Endothelial cell of umbilical vein (primary cell): Measurements from ENCODE around the gene G3BP1. TPM values are rescaled to one million over a fixed set of nuclear protein-coding genes. Genes with fewer than 3 reads are reported as not detected.

Experiments
- BruUV-seq: library from RNA; stranded (reverse); fragments of 400-500 nt; replicated peaks from 2 replicates; lab custom pipeline; 2021; lab: Mats Ljungman, UMichigan
- CTCF ChIA-PET: fragments of 300-600, 350-600 bp; sonication (Branson Sonifier 250); formaldehyde crosslinking; loops from one replicate; lab custom pipeline; 2021; ENCODE audit warnings: antibody characterized with exemption, inconsistent platforms; lab: Charles Lee
- POLR2A ChIA-PET: fragments of 300-600, 350-600 bp; sonication (Branson Sonifier 250); formaldehyde crosslinking; loops from one replicate; lab custom pipeline; 2021; ENCODE audit warnings: antibody characterized with exemption, inconsistent platforms; lab: Charles Lee
- DNase-seq: peaks from one replicate; pipeline ENCODE4 v3.0.0-alpha.2; 2011; ENCODE audit warnings: low read depth, low spot score
- FAIRE-seq: peaks from 2 replicates; lab custom pipeline; 2011; peaks lifted over from hg19 to GRCh38; lab: Jason Lieb, UNC
- H2AFZ ChIP-seq: 2 replicates; pipeline ENCODE4 v1.6.0; 2012; ENCODE audit warnings: low read depth, low read length, control low read depth, inconsistent platforms
- H3K27ac ChIP-seq: 2 replicates; pipeline ENCODE4 v1.5.1; 2011; ENCODE audit warnings: low read depth, mild to moderate bottlenecking, control low read depth, low read length, moderate library complexity; ENCODE audit not compliant: insufficient read depth
- H3K27me3 ChIP-seq, 2 experiments: 2 replicates each; pipeline versions ENCODE4 v1.6.0 to v1.6.1; 2011; ENCODE audit warnings: low read length in 2 of 2, mixed read lengths in 1 of 2; ENCODE audit not compliant: control insufficient read depth in 2 of 2, insufficient read depth in 2 of 2
- H3K36me3 ChIP-seq, 2 experiments: 2 replicates in 1 of 2; 3 replicates in 1 of 2; pipeline ENCODE4 v1.5.1; 2011; ENCODE audit warnings: low read length in 2 of 2, mild to moderate bottlenecking in 1 of 2, moderate library complexity in 1 of 2; ENCODE audit not compliant: control insufficient read depth in 2 of 2, insufficient read depth in 2 of 2; ENCODE audit errors: extremely low read depth in 1 of 2
- H3K4me1 ChIP-seq: 3 replicates; pipeline ENCODE4 v1.5.1; 2011; ENCODE audit warnings: mild to moderate bottlenecking, low read length; ENCODE audit not compliant: control insufficient read depth, insufficient read depth; ENCODE audit errors: extremely low read depth
- H3K4me2 ChIP-seq: 2 replicates; pipeline ENCODE4 v1.6.1; 2011; ENCODE audit warnings: low read length, control low read depth, mixed read lengths; ENCODE audit not compliant: insufficient read depth
- H3K4me3 ChIP-seq, 3 experiments: fragments of 200-600 bp in 1 of 3; sonication (generic), shearing (Covaris generic) in 1 of 3; replicated peaks in 1 of 3; 2 replicates each; pipeline ENCODE4 v1.5.1; 2011 to 2016; ENCODE audit warnings: control low read depth in 3 of 3, low read length in 3 of 3, mild to moderate bottlenecking in 2 of 3, inconsistent platforms in 1 of 3, low read depth in 1 of 3, moderate library complexity in 1 of 3; ENCODE audit not compliant: insufficient read depth in 1 of 3
- H3K79me2 ChIP-seq: 2 replicates; pipeline ENCODE4 v1.6.0; 2012; ENCODE audit warnings: low read length, inconsistent platforms; ENCODE audit not compliant: control insufficient read depth, insufficient read depth
- H3K9ac ChIP-seq: replicated peaks from 2 replicates; pipeline ENCODE3; 2011; ENCODE audit warnings: low read length, control low read depth; ENCODE audit not compliant: insufficient read depth; ENCODE audit errors: extremely low read depth
- H3K9me1 ChIP-seq: replicated peaks from 3 replicates; pipeline ENCODE4 v1.6.0; 2011; ENCODE audit warnings: mild to moderate bottlenecking, low read length; ENCODE audit not compliant: control insufficient read depth, insufficient read depth; ENCODE audit errors: extremely low read depth
- H3K9me3 ChIP-seq: replicated peaks from 2 replicates; pipeline ENCODE4 v1.5.1; 2012; ENCODE audit warnings: low read length, inconsistent platforms; ENCODE audit not compliant: control insufficient read depth, insufficient read depth
- H4K20me1 ChIP-seq: replicated peaks from 2 replicates; pipeline ENCODE3; 2011; ENCODE audit warnings: mild to moderate bottlenecking, low read length; ENCODE audit not compliant: control insufficient read depth, insufficient read depth; ENCODE audit errors: extremely low read depth
- EZH2 ChIP-seq: IDR thresholded peaks from 2 replicates; pipeline ENCODE4 v1.6.1; 2012; ENCODE audit warnings: borderline replicate concordance, low read depth, mild to moderate bottlenecking, moderate library complexity, low read length, inconsistent platforms; ENCODE audit not compliant: severe bottlenecking
- FOS ChIP-seq: IDR thresholded peaks from 2 replicates; pipeline ENCODE4 v1.6.1; 2011; ENCODE audit warnings: mild to moderate bottlenecking, low read length, moderate library complexity, borderline replicate concordance; ENCODE audit not compliant: insufficient read depth
- GATA2 ChIP-seq: IDR thresholded peaks from 2 replicates; pipeline ENCODE4 v1.7.0; 2011; ENCODE audit warnings: low read depth, mild to moderate bottlenecking, moderate library complexity, mixed read lengths, low read length; ENCODE audit not compliant: insufficient read length, insufficient read depth
- JUN ChIP-seq: IDR thresholded peaks from 2 replicates; pipeline ENCODE4 v1.6.1; 2011; ENCODE audit warnings: borderline replicate concordance, low read depth; ENCODE audit not compliant: insufficient read length, insufficient read depth
- MYC ChIP-seq: IDR thresholded peaks from one replicate; pipeline ENCODE4 v1.6.1; 2011; ENCODE audit warnings: mild to moderate bottlenecking, low read depth, low read length
- POLR2A ChIP-seq: IDR thresholded peaks from 2 replicates; pipeline ENCODE4 v1.6.1; 2012; ENCODE audit warnings: low read depth, mild to moderate bottlenecking, control low read depth, low read length
- POLR2AphosphoS5 ChIP-seq: IDR thresholded peaks from 2 replicates; pipeline ENCODE4 v1.6.1; 2012; ENCODE audit warnings: low read depth, mild to moderate bottlenecking, control low read depth, low read length, moderate library complexity; ENCODE audit not compliant: insufficient read depth
- dilution Hi-C: fragments of 300-500 bp; cut with MboI; formaldehyde crosslinking; loops from one replicate; pipeline ENCODE4 v1.15.0; 2019; ENCODE audit warnings: low sequenced_read_pairs; ENCODE audit not compliant: extremely low pct_ligation_motif_present
- intact Hi-C: fragments of 100-400 bp; cut with micrococcal nuclease; formaldehyde crosslinking; loops from one replicate; pipeline ENCODE4 v1.10.0; 2022
- polyA plus RNA-seq, 4 experiments: library from polyadenylated mRNA; depleted of rRNA in 3 of 4; stranded (reverse) in 3 of 4; unstranded in 1 of 4; fragments of >200 nt; gene quantifications; 2 replicates each; pipeline versions ENCODE4 v1.2.1 to v1.2.3, GENCODE V29; 2011 to 2012; ENCODE audit warnings: missing spikeins in 1 of 4
- total RNA-seq: library from RNA; stranded (reverse); gene quantifications from 2 replicates; pipeline ENCODE4 v1.2.3, GENCODE V29; 2021
- TF ChIP-seq, protein P1 (sequence below): IDR thresholded peaks from 2 replicates; pipeline ENCODE4 v1.6.1; 2011; ENCODE audit not compliant: insufficient read depth, insufficient read length
- TF ChIP-seq, protein P2 (sequence below), 2 donors: IDR thresholded peaks; 1 replicate in 1 of 2; 2 replicates in 1 of 2; pipeline ENCODE4 v1.5.1; 2011; ENCODE audit warnings: low read length in 2 of 2, mild to moderate bottlenecking in 2 of 2, moderate library complexity in 2 of 2, control low read depth in 1 of 2, inconsistent platforms in 1 of 2, low read depth in 1 of 2; ENCODE audit not compliant: insufficient read depth in 1 of 2; ENCODE audit errors: extremely low read depth in 1 of 2

G3BP1 gene
- total and polyA plus RNA-seq, 2 donors (not counting 3 experiments of a cell fraction or from before 2014, with no cell fraction given), result 50.5 to 262 TPM

DNA sequence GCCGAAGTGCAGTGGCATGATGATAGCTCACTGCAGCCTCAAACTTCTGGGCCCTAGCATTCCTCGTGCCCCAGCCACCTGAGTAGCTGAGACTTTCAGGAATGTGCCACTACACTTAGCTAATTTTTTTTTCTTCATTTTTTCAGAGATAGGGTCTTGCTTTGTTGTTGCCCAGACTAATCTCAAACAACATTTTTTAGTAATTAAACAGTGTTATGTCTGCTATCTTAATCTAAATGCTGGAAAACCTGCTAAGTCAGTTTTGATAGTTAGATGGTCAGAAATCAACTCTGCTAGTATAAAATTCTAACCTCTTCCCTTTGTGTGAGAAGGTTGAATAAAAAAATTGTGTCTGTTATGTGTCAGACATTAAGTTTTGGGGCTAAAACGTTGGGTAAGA lies 12.4 kb downstream of the G3BP1 start:
- Histone ChIP-seq H3K79me2 (peaks cover 99% of the 10 kb centered on the region), H4K20me1 (peaks cover 39% of the 10 kb centered on the region), H3K36me3 (peaks cover 3 to 5% of the 10 kb centered on the region in 2 experiments), H3K4me1 (peaks cover 6% of the 10 kb centered on the region), H3K27ac (no peak overlapping the region), H3K9me1 (no peaks in the 10 kb centered on the region), H2AFZ (no peak overlapping the region), H3K9ac (no peak overlapping the region), H3K4me2 (no peak overlapping the region), H3K9me3 (no peaks in the 10 kb centered on the region), H3K4me3 (no peak overlapping the region), H3K27me3 (no peaks in the 10 kb centered on the region)
- BruUV-seq, result no TSS peak
- dilution Hi-C loops, result no loop called here
- FAIRE-seq, result no peak
- DNase-seq, result no peak
- CTCF ChIA-PET, result no interaction called here
- TF ChIP-seq, protein P1, sequence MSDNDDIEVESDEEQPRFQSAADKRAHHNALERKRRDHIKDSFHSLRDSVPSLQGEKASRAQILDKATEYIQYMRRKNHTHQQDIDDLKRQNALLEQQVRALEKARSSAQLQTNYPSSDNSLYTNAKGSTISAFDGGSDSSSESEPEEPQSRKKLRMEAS, result no peak
- TF ChIP-seq POLR2AphosphoS5 (no peak), EZH2 (no peak), MYC (no peak), GATA2 (no peak), FOS (no peak), JUN (no peak), POLR2A (no peak)
- TF ChIP-seq, protein P2, sequence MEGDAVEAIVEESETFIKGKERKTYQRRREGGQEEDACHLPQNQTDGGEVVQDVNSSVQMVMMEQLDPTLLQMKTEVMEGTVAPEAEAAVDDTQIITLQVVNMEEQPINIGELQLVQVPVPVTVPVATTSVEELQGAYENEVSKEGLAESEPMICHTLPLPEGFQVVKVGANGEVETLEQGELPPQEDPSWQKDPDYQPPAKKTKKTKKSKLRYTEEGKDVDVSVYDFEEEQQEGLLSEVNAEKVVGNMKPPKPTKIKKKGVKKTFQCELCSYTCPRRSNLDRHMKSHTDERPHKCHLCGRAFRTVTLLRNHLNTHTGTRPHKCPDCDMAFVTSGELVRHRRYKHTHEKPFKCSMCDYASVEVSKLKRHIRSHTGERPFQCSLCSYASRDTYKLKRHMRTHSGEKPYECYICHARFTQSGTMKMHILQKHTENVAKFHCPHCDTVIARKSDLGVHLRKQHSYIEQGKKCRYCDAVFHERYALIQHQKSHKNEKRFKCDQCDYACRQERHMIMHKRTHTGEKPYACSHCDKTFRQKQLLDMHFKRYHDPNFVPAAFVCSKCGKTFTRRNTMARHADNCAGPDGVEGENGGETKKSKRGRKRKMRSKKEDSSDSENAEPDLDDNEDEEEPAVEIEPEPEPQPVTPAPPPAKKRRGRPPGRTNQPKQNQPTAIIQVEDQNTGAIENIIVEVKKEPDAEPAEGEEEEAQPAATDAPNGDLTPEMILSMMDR (IDR thresholded peaks at IDR 0.05; ENCODE audit: extremely low read depth in 1 of 2, insufficient read depth in 1 of 2, low read depth in 1 of 2, low read length in 2 of 2), result no peak
- intact Hi-C loops, result no loop called here
- POLR2A ChIA-PET, result interaction anchor here (1.9 kb wide), 1 partner anchor 13 kb away, joined by 8 read pairs; the partner anchor contains the start of gene G3BP1
